Stimulated activated CD4-positive, alpha-beta T cell treated with anti-CD3 and anti-CD28 coated beads, Interleukin-15, amount 100 ng/mL, for 24 hours (primary cell): ENCODE data around the gene ANKRD44.
"Not testable (repeated sequence)": the region's sequence is repeated elsewhere in the genome, so short reads cannot be mapped to it uniquely, and the experiment has no call there.

Experiments
- DNase-seq: peaks from one replicate; pipeline ENCODE4 v3.0.0-alpha.2; 2020

ANKRD44 gene

GRCh38 chr2:197010200-197011020 lies 300.2 kb downstream of the ANKRD44 start:
- DNase-seq = no peak

- DNase-seq = not testable (repeated sequence)
Measured at GRCh38 chr2:197008741-197009341, 301.7 kb downstream of the ANKRD44 start.

- DNase-seq = no peak
Measured at GRCh38 chr2:197007716-197008628, 302.6 kb downstream of the ANKRD44 start.

- no peak for DNase-seq
Measured at GRCh38 chr2:197001921-197002320, 308.7 kb downstream of the ANKRD44 start.

- no peak for DNase-seq
Measured at GRCh38 chr2:196995757-196996314, 314.7 kb downstream of the ANKRD44 start.

GRCh38 chr2:196994764-196995163 lies 315.8 kb downstream of the ANKRD44 start:
- no peak for DNase-seq

- no peak for DNase-seq
Measured at GRCh38 chr2:196993617-196994016, 317.0 kb downstream of the ANKRD44 start.

- DNase-seq = no peak
Measured at GRCh38 chr2:196992466-196992865, 318.1 kb downstream of the ANKRD44 start.

- DNase-seq = no peak
Measured at GRCh38 chr2:196990788-196991461, 319.7 kb downstream of the ANKRD44 start.

- no peak for DNase-seq
Measured at GRCh38 chr2:196990092-196990491, 320.5 kb downstream of the ANKRD44 start.

GRCh38 chr2:196989496-196989895 lies 321.1 kb downstream of the ANKRD44 start:
- no peak for DNase-seq

- DNase-seq = no peak
Measured at GRCh38 chr2:196988639-196989038, 321.9 kb downstream of the ANKRD44 start.

- peak; percentile 48 for DNase-seq
Measured at GRCh38 chr2:196987649-196988364, 322.8 kb downstream of the ANKRD44 start.

GRCh38 chr2:196987298-196987648 lies 323.3 kb downstream of the ANKRD44 start:
- DNase-seq = no peak

- no peak for DNase-seq
Measured at GRCh38 chr2:196985511-196986183, 324.9 kb downstream of the ANKRD44 start.

GRCh38 chr2:196984903-196985302 lies 325.7 kb downstream of the ANKRD44 start:
- DNase-seq = no peak

GRCh38 chr2:196983934-196984333 lies 326.6 kb downstream of the ANKRD44 start:
- no peak for DNase-seq

GRCh38 chr2:196980473-196980872 lies 330.1 kb downstream of the ANKRD44 start:
- no peak for DNase-seq

GRCh38 chr2:196980001-196980400 lies 330.6 kb downstream of the ANKRD44 start:
- DNase-seq = no peak

- no peak for DNase-seq
Measured at GRCh38 chr2:196977507-196977906, 333.1 kb downstream of the ANKRD44 start.

GRCh38 chr2:196974970-196975369 lies 335.6 kb downstream of the ANKRD44 start:
- no peak for DNase-seq
